Neuronal stem cell (in vitro differentiated cells): ENCODE data around the gene C2.
"Not testable (repeated sequence)": the region's sequence is repeated elsewhere in the genome, so short reads cannot be mapped to it uniquely, and the experiment has no call there.

Experiments used
- DNase-seq: peaks from one replicate; pipeline ENCODE4 v3.0.0-alpha.2; 2013; ENCODE audit warnings: low spot score
- H2AFZ ChIP-seq: one replicate; pipeline ENCODE4 v1.6.1; 2013; ENCODE audit warnings: mild to moderate bottlenecking, low read length, inconsistent platforms
- H2AK5ac ChIP-seq: 2 replicates; pipeline ENCODE4 v1.6.1; 2013; ENCODE audit warnings: low read depth, mild to moderate bottlenecking, inconsistent platforms, low read length, moderate library complexity, mixed read lengths
- H2BK120ac ChIP-seq: 2 replicates; pipeline ENCODE4 v1.6.1; 2013; ENCODE audit warnings: low read depth, mild to moderate bottlenecking, inconsistent platforms, low read length, moderate library complexity, mixed read lengths
- H2BK12ac ChIP-seq: one replicate; pipeline ENCODE4 v1.6.1; 2013; ENCODE audit warnings: low read length, inconsistent platforms
- H2BK15ac ChIP-seq: 2 replicates; pipeline ENCODE4 v1.6.1; 2013; ENCODE audit warnings: mild to moderate bottlenecking, low read length, inconsistent platforms, mixed read lengths
- H2BK5ac ChIP-seq: one replicate; pipeline ENCODE4 v1.6.1; 2013; ENCODE audit warnings: inconsistent platforms, mild to moderate bottlenecking, low read length, moderate library complexity
- H3K14ac ChIP-seq: one replicate; pipeline ENCODE4 v1.6.1; 2013; ENCODE audit warnings: low read length, inconsistent platforms
- H3K18ac ChIP-seq: 2 replicates; pipeline ENCODE4 v1.6.1; 2013; ENCODE audit warnings: low read length, inconsistent platforms
- H3K23ac ChIP-seq: 2 replicates; pipeline ENCODE4 v1.6.1; 2013; ENCODE audit warnings: low read depth, mild to moderate bottlenecking, mixed read lengths, low read length, inconsistent platforms; ENCODE audit not compliant: poor library complexity
- H3K27ac ChIP-seq: replicated peaks from 3 replicates; pipeline ENCODE4 v1.5.1; 2013; ENCODE audit warnings: low read length, inconsistent platforms
- H3K27me3 ChIP-seq, 3 experiments: 2 replicates each; pipeline ENCODE4 v1.6.1; 2013; ENCODE audit warnings: low read length in 3 of 3, mild to moderate bottlenecking in 2 of 3, inconsistent platforms in 1 of 3, low read depth in 1 of 3, mixed read lengths in 1 of 3, moderate library complexity in 1 of 3; ENCODE audit not compliant: control insufficient read depth in 3 of 3, insufficient read depth in 3 of 3
- H3K36me3 ChIP-seq, 2 donors: replicated peaks in 1 of 2; 2 replicates each; pipeline ENCODE4 v1.6.1; 2013; ENCODE audit warnings: low read length in 2 of 2; ENCODE audit not compliant: control insufficient read depth in 2 of 2, insufficient read depth in 2 of 2
- H3K4ac ChIP-seq: 2 replicates; pipeline ENCODE4 v1.6.1; 2013; ENCODE audit warnings: inconsistent platforms, mild to moderate bottlenecking, low read length, moderate library complexity
- H3K4me1 ChIP-seq, 2 donors: 1 replicate in 1 of 2; 2 replicates in 1 of 2; pipeline ENCODE4 v1.6.1; 2013; ENCODE audit warnings: low read length in 2 of 2, low read depth in 1 of 2; ENCODE audit not compliant: control insufficient read depth in 2 of 2, insufficient read depth in 1 of 2
- H3K4me2 ChIP-seq: one replicate; pipeline ENCODE4 v1.6.1; 2013; ENCODE audit warnings: mild to moderate bottlenecking, low read length, inconsistent platforms; ENCODE audit not compliant: insufficient read depth, poor library complexity, severe bottlenecking
- H3K4me3 ChIP-seq, 2 donors: 2 replicates each; pipeline ENCODE4 v1.5.1; 2013; ENCODE audit warnings: low read length in 2 of 2, mild to moderate bottlenecking in 2 of 2, inconsistent platforms in 1 of 2, moderate library complexity in 1 of 2
- H3K79me1 ChIP-seq: one replicate; pipeline ENCODE4 v1.6.1; 2013; ENCODE audit warnings: low read depth, mild to moderate bottlenecking, inconsistent platforms, low read length, moderate library complexity
- H3K9ac ChIP-seq: one replicate; pipeline ENCODE4 v1.6.1; 2013; ENCODE audit warnings: mild to moderate bottlenecking, low read depth, low read length, inconsistent platforms; ENCODE audit not compliant: poor library complexity
- H3K9me3 ChIP-seq, 2 donors: replicated peaks in 1 of 2; 2 replicates each; pipeline versions ENCODE3 to v1.6.1; 2013; ENCODE audit warnings: low read length in 2 of 2, mild to moderate bottlenecking in 2 of 2, inconsistent platforms in 1 of 2, low read depth in 1 of 2, mixed read lengths in 1 of 2, moderate library complexity in 1 of 2; ENCODE audit not compliant: control insufficient read depth in 2 of 2, insufficient read depth in 1 of 2
- H4K8ac ChIP-seq: one replicate; pipeline ENCODE4 v1.6.1; 2013; ENCODE audit warnings: low read depth, mild to moderate bottlenecking, inconsistent platforms, low read length, moderate library complexity
- H4K91ac ChIP-seq: one replicate; pipeline ENCODE4 v1.6.1; 2013; ENCODE audit warnings: low read length, low read depth, mild to moderate bottlenecking, inconsistent platforms; ENCODE audit not compliant: poor library complexity
- WGBS, 2 donors: extraction: QIAGEN DNeasy Blood & Tissue Kit; methylation state at CpG; one replicate each; pipeline ENCODE4 v1.1.7; 2013; ENCODE audit warnings: missing lambda C conversion rate in 2 of 2, mixed read lengths in 1 of 2; ENCODE audit not compliant: insufficient read length in 2 of 2, insufficient replicate concordance in 1 of 2; ENCODE audit errors: extremely low coverage in 2 of 2; 5-methylcytosine and 5-hydroxymethylcytosine counted together

The C2 gene

GRCh38 chr6:31909298-31909697 lies 18.2 kb upstream of the C2 start:
- H3K4me1 ChIP-seq, H3K4me3 ChIP-seq, H3K27ac ChIP-seq, H3K36me3 ChIP-seq, H4K8ac ChIP-seq, H4K91ac ChIP-seq, H2BK15ac ChIP-seq, H3K14ac ChIP-seq, H3K23ac ChIP-seq, H3K18ac ChIP-seq, H2BK120ac ChIP-seq, H3K27me3 ChIP-seq, H3K4ac ChIP-seq, H2BK5ac ChIP-seq, H3K9me3 ChIP-seq, H3K79me1 ChIP-seq, H3K9ac ChIP-seq, DNase-seq, H2AK5ac ChIP-seq, H2AFZ ChIP-seq, H2BK12ac ChIP-seq, H3K4me2 ChIP-seq: not testable (repeated sequence)
- no CpG with 5 or more reads among the region's 7 CpGs for WGBS, 2 donors

GRCh38 chr6:31911826-31912585 lies 15.5 kb upstream of the C2 start:
- Histone ChIP-seq H3K79me1 (no peaks in the 10 kb centered on the region), H4K91ac (no peak overlapping the region), H2AK5ac (no peak overlapping the region), H3K9me3 (peaks cover 0 to 2% of the 10 kb centered on the region in 2 donors), H3K4me1 (peaks cover 0 to 4% of the 10 kb centered on the region in 2 donors), H3K18ac (no peak overlapping the region), H2BK15ac (no peak overlapping the region), H3K4me3 (no peak overlapping the region), H4K8ac (no peak overlapping the region), H2BK120ac (no peak overlapping the region), H3K14ac (no peak overlapping the region), H3K27ac (no peak overlapping the region), H2BK12ac (no peak overlapping the region), H3K36me3 (no peaks in the 10 kb centered on the region), H2BK5ac (no peak overlapping the region), H3K9ac (no peak overlapping the region), H2AFZ (no peak overlapping the region), H3K4me2 (no peak overlapping the region), H3K27me3 (no peaks in the 10 kb centered on the region), H3K23ac (no peak overlapping the region), H3K4ac (no peak overlapping the region)
- no peak for DNase-seq
- WGBS, 2 donors, result no CpG with 5 or more reads among the region's 11 CpGs

GRCh38 chr6:31915351-31915750 lies 12.2 kb upstream of the C2 start:
- no peak overlapping the region for H3K23ac ChIP-seq
- no peak for DNase-seq
- H3K79me1 ChIP-seq, result no peaks in the 10 kb centered on the region
- H2BK5ac ChIP-seq, result no peak overlapping the region
- H3K36me3 ChIP-seq, result no peaks in the 10 kb centered on the region
- no peak overlapping the region for H3K14ac ChIP-seq
- H3K9ac ChIP-seq, result no peak overlapping the region
- H3K4me3 ChIP-seq, result no peak overlapping the region
- no peaks in the 10 kb centered on the region for H3K27me3 ChIP-seq
- H3K18ac ChIP-seq, result no peak overlapping the region
- H3K4me2 ChIP-seq, result no peak overlapping the region
- H2BK15ac ChIP-seq, result no peak overlapping the region
- no peak overlapping the region for H2BK120ac ChIP-seq
- H3K9me3 ChIP-seq, result peaks cover 0 to 2% of the 10 kb centered on the region in 2 donors
- H2BK12ac ChIP-seq, result no peak overlapping the region
- H3K27ac ChIP-seq, result no peak overlapping the region
- H3K4me1 ChIP-seq, result peaks cover 0 to 2% of the 10 kb centered on the region in 2 donors
- H4K91ac ChIP-seq, result no peak overlapping the region
- H2AK5ac ChIP-seq, result no peak overlapping the region
- H4K8ac ChIP-seq, result no peak overlapping the region
- H3K4ac ChIP-seq, result no peak overlapping the region
- no peak overlapping the region for H2AFZ ChIP-seq

GRCh38 chr6:31915756-31916155 lies 11.8 kb upstream of the C2 start:
- H3K4me2 ChIP-seq, result no peak overlapping the region
- no CpG with 5 or more reads among the region's 6 CpGs for WGBS, 2 donors

More at GRCh38 chr6:31915756-31916155, 11.8 kb upstream of the C2 start:
- Histone ChIP-seq H2AFZ (no peak overlapping the region), H4K8ac (no peak overlapping the region), H4K91ac (no peak overlapping the region), H2AK5ac (no peak overlapping the region), H3K9ac (no peak overlapping the region), H3K18ac (no peak overlapping the region), H2BK120ac (no peak overlapping the region), H3K27ac (no peak overlapping the region), H3K27me3 (no peaks in the 10 kb centered on the region), H3K36me3 (no peaks in the 10 kb centered on the region), H3K79me1 (no peaks in the 10 kb centered on the region), H2BK5ac (no peak overlapping the region), H2BK12ac (no peak overlapping the region), H3K4me3 (no peak overlapping the region), H3K9me3 (peaks cover 0 to 2% of the 10 kb centered on the region in 2 donors), H2BK15ac (no peak overlapping the region), H3K23ac (no peak overlapping the region), H3K4ac (no peak overlapping the region), H3K14ac (no peak overlapping the region), H3K4me1 (peaks cover 0 to 2% of the 10 kb centered on the region in 2 donors)
- no peak for DNase-seq
